Eye (tissue), 1 donor: ENCODE results near the gene ERCC4.

ENCODE experiments used
- DNase-seq: peaks from one replicate; pipeline ENCODE4 v3.0.0-alpha.2; 2015

Gene ERCC4

GRCh38 chr16:13911871-13912270 is 8.1 kb upstream of the ERCC4 start:
- DNase-seq = no peak

GRCh38 chr16:13912891-13913290 is 7.1 kb upstream of the ERCC4 start:
- no peak for DNase-seq

- no peak for DNase-seq
Measured at GRCh38 chr16:13913374-13914292, 6.3 kb upstream of the ERCC4 start.

GRCh38 chr16:13915033-13915635 is 4.8 kb upstream of the ERCC4 start:
- no peak for DNase-seq

GRCh38 chr16:13919330-13919682 is 648 bp upstream of the ERCC4 start:
- no peak for DNase-seq

GRCh38 chr16:13920510-13920818 is 510 bp downstream of the ERCC4 start:
- DNase-seq = no peak

GRCh38 chr16:13921328-13921727 is 1.4 kb downstream of the ERCC4 start:
- DNase-seq = no peak

- DNase-seq = peak; percentile 79
Measured at GRCh38 chr16:13923703-13924298, 3.8 kb downstream of the ERCC4 start.

- no peak for DNase-seq
Measured at GRCh38 chr16:13926464-13926863, 6.5 kb downstream of the ERCC4 start.

GRCh38 chr16:13926891-13927290 is 6.9 kb downstream of the ERCC4 start:
- DNase-seq = no peak

- DNase-seq = no peak
Measured at GRCh38 chr16:13928646-13929045, 8.7 kb downstream of the ERCC4 start.

GRCh38 chr16:13931845-13932244 is 11.9 kb downstream of the ERCC4 start:
- DNase-seq = no peak

GRCh38 chr16:13935408-13935807 is 15.5 kb downstream of the ERCC4 start:
- DNase-seq = peak; percentile 17

- DNase-seq = no peak
Measured at GRCh38 chr16:13936155-13936554, 16.2 kb downstream of the ERCC4 start.

GRCh38 chr16:13936596-13937081 is 16.7 kb downstream of the ERCC4 start:
- no peak for DNase-seq

GRCh38 chr16:13937411-13937810 is 17.5 kb downstream of the ERCC4 start:
- no peak for DNase-seq

GRCh38 chr16:13938480-13938879 is 18.5 kb downstream of the ERCC4 start:
- DNase-seq = no peak

GRCh38 chr16:13939821-13940220 is 19.9 kb downstream of the ERCC4 start:
- no peak for DNase-seq

GRCh38 chr16:13940397-13940933 is 20.5 kb downstream of the ERCC4 start:
- DNase-seq = no peak

- DNase-seq = no peak
Measured at GRCh38 chr16:13944816-13945215, 24.9 kb downstream of the ERCC4 start.

GRCh38 chr16:13945744-13946485 is 26.0 kb downstream of the ERCC4 start:
- DNase-seq = no peak

- no peak for DNase-seq
Measured at GRCh38 chr16:13948086-13948485, 28.1 kb downstream of the ERCC4 start.
